ENCODE measurements around the gene GHRH. TPM values are rescaled to one million over a fixed set of nuclear protein-coding genes. Genes with fewer than 3 reads are reported as not detected.

GHRH gene
- total RNA-seq, 1 donor from 2014 or later, result not detected

GRCh38 chr20:37290158-37290810, 28.7 kb upstream of the GHRH start:
- Mint-ChIP-seq H3K9me3 (ENCODE audit: low read depth) (peaks cover 7% of the 10 kb centered on the region), H3K27ac (peak overlapping the region; percentile 99), H3K27me3 (peaks cover 2% of the 10 kb centered on the region), H3K4me1 (ENCODE audit: low read depth) (peaks cover 9% of the 10 kb centered on the region), H3K36me3 (ENCODE audit: insufficient read depth) (peaks cover 16% of the 10 kb centered on the region), H3K4me3 (ENCODE audit: low read depth) (peak overlapping the region; percentile 84)
- DNase-seq (ENCODE audit: low spot score, unreplicated experiment), result no peak
- TF ChIP-seq CTCF (IDR thresholded peaks at IDR 0.05; ENCODE audit: unreplicated experiment), result no peak

- peaks cover 6% of the 10 kb centered on the region for H3K36me3 Mint-ChIP-seq (ENCODE audit: insufficient read depth)
- H3K4me3 Mint-ChIP-seq (ENCODE audit: low read depth), result peak overlapping the region; percentile 84
- TF ChIP-seq CTCF (IDR thresholded peaks at IDR 0.05; ENCODE audit: unreplicated experiment), result no peak
- DNase-seq (ENCODE audit: low spot score, unreplicated experiment), result no peak
- H3K4me1 Mint-ChIP-seq (ENCODE audit: low read depth), result peaks cover 9% of the 10 kb centered on the region
- peaks cover 3% of the 10 kb centered on the region for H3K9me3 Mint-ChIP-seq (ENCODE audit: low read depth)
- H3K27me3 Mint-ChIP-seq, result peaks cover 2% of the 10 kb centered on the region
- peak overlapping the region; percentile 78 for H3K27ac Mint-ChIP-seq
Measured at GRCh38 chr20:37288091-37288490, 26.5 kb upstream of the GHRH start.

GRCh38 chr20:37285664-37286374, 24.2 kb upstream of the GHRH start:
- H3K9me3 Mint-ChIP-seq (ENCODE audit: low read depth), result no peaks in the 10 kb centered on the region
- peaks cover 5% of the 10 kb centered on the region for H3K4me1 Mint-ChIP-seq (ENCODE audit: low read depth)
- no peak for DNase-seq (ENCODE audit: low spot score, unreplicated experiment)
- no peak for TF ChIP-seq CTCF (IDR thresholded peaks at IDR 0.05; ENCODE audit: unreplicated experiment)
- H3K4me3 Mint-ChIP-seq (ENCODE audit: low read depth), result no peak overlapping the region
- no peaks in the 10 kb centered on the region for H3K36me3 Mint-ChIP-seq (ENCODE audit: insufficient read depth)
- peaks cover 2% of the 10 kb centered on the region for H3K27me3 Mint-ChIP-seq
- H3K27ac Mint-ChIP-seq, result no peak overlapping the region

- H3K4me1 Mint-ChIP-seq (ENCODE audit: low read depth), result peaks cover 9% of the 10 kb centered on the region
- H3K36me3 Mint-ChIP-seq (ENCODE audit: insufficient read depth), result no peaks in the 10 kb centered on the region
- no peak for TF ChIP-seq CTCF (IDR thresholded peaks at IDR 0.05; ENCODE audit: unreplicated experiment)
- peaks cover 2% of the 10 kb centered on the region for H3K27me3 Mint-ChIP-seq
- H3K9me3 Mint-ChIP-seq (ENCODE audit: low read depth), result no peaks in the 10 kb centered on the region
- no peak overlapping the region for H3K27ac Mint-ChIP-seq
- no peak for DNase-seq (ENCODE audit: low spot score, unreplicated experiment)
- H3K4me3 Mint-ChIP-seq (ENCODE audit: low read depth), result no peak overlapping the region
Measured at GRCh38 chr20:37284691-37285161, 23.1 kb upstream of the GHRH start.

- Mint-ChIP-seq H3K27me3 (peaks cover 2% of the 10 kb centered on the region), H3K4me1 (ENCODE audit: low read depth) (peaks cover 7% of the 10 kb centered on the region), H3K4me3 (ENCODE audit: low read depth) (no peak overlapping the region), H3K9me3 (ENCODE audit: low read depth) (no peaks in the 10 kb centered on the region), H3K27ac (no peak overlapping the region), H3K36me3 (ENCODE audit: insufficient read depth) (no peaks in the 10 kb centered on the region)
- DNase-seq (ENCODE audit: low spot score, unreplicated experiment), result no peak
- TF ChIP-seq CTCF (IDR thresholded peaks at IDR 0.05; ENCODE audit: unreplicated experiment), result no peak
Measured at GRCh38 chr20:37283530-37284195, 22.0 kb upstream of the GHRH start.

Data from progenitor cell of endocrine pancreas (in vitro differentiated cells).